GM18508 (cell line): ENCODE data around the gene MGMT.
A peak's percentile ranks its signal among the peaks of the same experiment; 100 is the strongest.

Source experiments
- ATAC-seq: cut with Tn5 transposase; IDR thresholded peaks from one replicate; pipeline ENCODE4 v1.9.1; 2021; ENCODE audit warnings: moderate number of reproducible peaks; ENCODE audit not compliant: insufficient read depth, unreplicated experiment

The MGMT gene

GRCh38 chr10:129449893-129450292 is 17.1 kb upstream of the MGMT start:
- ATAC-seq = no peak

- ATAC-seq = no peak
Measured at GRCh38 chr10:129450391-129450790, 16.6 kb upstream of the MGMT start.

GRCh38 chr10:129455625-129456024 is 11.4 kb upstream of the MGMT start:
- no peak for ATAC-seq

DNA sequence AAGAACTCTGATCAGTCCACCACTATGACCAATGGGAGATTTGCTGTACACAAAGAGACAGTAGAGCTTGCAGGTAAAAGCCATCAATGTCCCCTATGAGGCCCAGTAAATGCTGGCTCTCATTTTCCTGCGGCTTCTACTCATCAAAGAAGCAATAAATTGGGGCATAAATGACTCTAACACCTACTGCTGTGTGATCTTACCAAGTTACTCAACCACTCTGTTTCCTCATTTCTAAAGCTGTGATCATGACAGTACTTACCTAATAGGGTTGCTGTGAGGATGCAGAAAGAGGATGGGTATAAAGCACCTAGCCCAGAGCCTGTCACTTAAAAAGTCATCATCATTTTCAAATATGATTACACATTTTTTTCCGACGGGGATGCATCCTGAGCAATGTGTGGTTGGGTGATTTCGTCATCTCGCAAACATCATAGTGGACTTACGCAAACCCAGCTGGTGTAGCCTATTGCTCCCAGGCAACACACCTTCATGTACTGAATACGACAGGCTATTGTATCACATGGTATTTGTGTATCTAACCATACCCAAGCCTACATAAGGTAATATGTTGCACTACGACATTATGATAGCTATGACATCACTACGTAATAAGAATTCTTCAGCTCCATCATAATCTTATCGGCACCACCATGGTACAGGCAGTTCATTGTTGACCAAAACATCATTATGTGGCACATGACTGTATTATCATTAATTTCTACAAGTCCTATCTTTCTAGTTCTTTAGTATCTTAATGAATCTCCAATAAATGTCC is 7.1 kb upstream of the MGMT start:
- no peak for ATAC-seq

DNA sequence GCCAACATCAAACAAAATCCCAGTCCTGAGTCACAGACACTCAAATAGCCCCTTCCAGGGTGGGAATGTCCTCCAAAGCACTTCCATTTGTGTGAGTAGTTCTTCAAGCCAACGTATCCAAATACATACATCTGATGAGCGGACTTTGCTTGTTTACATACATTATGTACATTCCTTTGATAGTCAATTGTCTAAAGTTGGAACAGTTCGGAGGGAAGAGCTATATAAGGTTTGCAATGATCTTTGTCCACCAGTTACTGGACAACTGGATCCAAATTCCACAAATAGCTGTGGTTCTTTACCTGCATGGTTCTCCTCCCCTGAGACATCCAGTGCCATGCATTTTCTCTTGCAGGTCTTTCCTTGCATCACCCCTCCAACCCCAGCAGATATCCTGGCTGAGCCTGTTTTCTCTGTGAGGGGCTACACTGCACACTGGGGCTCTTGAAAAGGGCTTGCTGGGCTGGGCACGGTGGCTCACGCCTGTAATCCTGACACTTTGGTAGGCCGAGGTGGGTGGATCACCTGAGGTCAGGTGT is 4.7 kb upstream of the MGMT start:
- ATAC-seq = no peak

DNA sequence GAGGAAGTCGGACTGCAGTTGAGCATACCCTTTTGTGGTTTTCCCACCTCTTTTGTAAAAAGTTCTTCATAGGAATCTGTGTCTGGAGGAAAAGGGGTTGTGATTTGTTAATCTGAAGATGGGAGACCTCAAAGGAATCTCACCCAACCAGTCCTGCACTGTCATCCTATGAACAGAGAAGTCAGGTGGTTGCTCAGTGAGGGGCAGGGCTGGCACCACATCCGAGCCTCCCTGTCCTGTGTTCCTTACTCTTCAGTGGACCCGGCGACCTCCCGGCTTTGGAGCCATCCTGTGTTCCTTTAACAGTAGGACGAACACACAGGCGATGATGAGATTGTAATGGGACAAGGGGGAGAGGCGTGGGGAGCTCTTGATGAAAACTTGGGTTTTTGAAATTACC is 2.8 kb upstream of the MGMT start:
- ATAC-seq = no peak

- ATAC-seq = no peak
Measured at GRCh38 chr10:129465796-129466702, 992 bp upstream of the MGMT start.

GRCh38 chr10:129467359-129468064 is 471 bp downstream of the MGMT start:
- ATAC-seq = peak; percentile 29

- no peak for ATAC-seq
Measured at GRCh38 chr10:129468187-129468586, 1.1 kb downstream of the MGMT start.

DNA sequence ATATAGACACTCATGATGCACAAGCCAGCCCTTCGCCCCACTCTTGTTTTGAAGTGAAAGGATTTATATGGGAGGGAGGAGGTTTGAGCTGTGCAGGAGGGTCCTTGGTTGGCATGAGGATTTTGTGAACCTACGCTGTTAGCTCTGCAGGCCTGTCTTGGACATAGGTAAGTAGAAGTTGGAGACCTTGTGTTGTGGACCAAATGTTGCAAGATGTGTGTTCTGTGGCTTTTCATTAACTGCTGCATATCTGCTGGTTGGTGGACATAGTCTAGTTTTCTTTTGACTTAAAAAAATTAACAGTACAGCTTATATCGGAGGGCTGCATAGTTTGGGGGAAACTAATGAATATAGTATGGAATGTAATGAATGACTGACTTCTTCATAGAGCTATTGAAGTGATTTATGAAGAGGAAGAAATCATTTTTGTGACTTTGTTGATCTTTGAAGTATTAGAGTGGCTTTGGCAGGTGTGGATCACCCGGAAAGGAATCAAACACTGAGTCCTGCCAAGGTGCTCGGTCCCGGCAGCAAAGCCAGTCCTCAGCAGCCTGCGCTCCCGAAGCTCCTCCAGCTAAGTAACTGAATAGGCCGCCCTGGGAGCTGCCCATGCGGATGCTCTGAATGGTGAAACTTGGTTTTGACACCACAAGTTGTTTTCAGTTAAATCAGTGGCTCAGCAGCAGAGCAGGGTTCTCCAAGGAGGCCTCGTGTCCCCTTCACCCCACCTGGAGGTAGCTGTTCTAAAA is 3.2 kb downstream of the MGMT start:
- no peak for ATAC-seq

DNA sequence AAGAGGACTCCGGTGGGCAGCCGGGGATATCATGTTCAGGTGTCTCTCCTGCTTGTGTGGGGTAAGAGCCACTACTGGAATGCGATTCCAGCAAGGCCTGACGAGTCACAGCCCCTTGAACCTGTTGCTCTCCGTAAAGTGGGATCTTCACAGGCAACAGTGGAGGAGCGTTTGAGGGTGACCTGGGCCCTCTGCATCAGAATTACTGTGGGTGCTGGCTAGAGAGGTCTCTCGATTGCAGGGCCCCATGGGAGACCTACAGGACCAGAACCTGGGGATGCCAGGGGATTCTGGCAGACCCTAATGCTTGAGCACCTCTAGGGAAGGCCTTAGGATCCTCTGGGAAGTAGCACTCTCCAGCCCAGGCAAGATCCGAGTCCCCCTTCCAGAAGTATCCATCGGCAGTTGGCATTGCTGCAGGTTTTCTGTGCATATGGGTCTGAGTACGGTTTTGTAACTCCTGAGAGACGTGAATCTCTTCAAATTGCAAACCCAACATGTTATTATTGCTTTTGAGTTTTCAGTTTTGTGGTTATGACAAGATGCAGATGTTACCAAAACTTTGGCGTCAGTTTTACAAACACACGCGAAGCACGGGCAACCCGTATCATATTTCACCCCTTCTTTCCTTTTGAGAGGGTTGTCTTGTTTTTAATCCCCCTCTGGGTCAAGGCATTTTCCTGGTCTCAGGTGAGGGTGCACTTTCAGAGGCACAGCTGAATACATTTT is 4.6 kb downstream of the MGMT start:
- ATAC-seq = no peak

DNA sequence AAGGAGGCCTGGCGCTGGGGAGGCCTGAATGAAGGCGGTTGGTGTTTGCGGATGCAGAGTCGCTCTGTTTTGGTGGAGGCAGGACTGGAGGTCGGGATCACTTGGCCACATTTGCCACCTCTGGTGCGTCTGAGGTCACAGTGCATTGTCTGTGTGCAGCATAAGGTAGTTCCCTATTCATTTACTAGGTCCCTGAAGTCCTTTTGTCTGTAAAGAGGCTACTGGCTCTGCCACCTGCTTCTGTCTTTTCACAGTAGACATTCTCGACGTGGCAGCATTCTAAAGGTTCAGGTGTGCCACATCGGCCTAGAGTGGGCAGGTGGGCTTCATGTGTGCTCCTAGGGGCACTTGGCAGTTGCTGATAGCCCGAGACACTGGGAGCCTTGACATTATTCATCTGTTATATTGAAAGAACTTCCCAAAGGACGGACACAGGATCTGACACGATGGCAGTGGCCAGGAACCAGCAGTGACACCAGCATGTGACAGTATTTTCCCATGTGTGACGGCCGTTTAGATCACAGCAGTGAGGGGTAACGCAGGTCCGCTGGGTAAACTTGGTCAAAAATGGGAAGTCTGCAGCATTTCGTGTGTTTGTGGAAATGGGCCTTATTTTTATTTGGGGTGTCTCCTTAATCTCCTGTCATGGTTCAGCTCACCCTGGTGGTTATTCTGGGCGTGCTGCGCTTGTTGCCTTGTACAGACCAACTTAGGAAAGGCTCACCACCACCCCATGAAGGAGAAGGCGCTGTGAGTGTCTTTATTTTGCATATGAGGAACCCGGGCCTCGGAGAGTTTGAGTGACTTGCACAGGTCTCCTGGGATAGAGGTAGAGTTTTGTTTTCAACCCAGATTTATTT is 5.9 kb downstream of the MGMT start:
- ATAC-seq = no peak

DNA sequence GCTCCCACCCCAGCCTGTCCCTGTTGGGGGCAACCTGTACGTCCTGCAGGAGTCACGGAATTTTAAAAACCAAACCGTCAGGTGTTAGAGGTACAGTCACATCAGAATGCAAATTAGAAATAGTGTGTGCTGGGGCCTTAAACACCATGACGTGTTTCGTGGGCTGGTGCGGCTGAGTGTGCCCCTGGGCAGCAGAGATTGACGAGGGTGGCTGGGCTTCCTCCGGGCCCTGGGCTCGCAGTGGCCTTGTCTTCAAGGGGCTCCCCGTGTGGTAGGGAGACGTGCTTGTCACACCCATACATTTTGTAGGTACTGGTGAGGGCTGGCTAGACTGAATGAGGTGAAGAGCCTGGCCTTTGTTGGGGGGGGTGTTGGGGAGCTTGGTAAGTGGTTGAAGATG is 7.6 kb downstream of the MGMT start:
- no peak for ATAC-seq

GRCh38 chr10:129476431-129476830 is 9.4 kb downstream of the MGMT start:
- no peak for ATAC-seq

DNA sequence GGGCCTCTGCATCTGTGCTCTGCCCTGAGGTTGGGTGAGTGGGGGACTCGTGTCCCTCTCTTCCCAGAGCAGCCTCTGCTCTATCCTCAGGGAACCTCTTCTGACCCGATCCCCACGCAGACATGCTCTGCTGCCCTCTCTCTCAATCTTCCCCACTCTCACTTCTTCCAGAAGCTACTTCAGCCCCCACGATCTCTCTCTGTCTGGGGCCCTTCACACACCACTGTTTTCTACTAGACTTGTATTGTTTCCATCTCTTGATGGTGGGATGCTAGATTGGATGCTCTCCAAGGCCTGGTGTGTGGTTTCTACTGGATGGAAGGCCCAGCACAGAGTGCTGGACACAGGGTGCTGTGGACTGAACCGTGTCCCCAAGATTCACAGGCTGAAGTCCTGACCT is 10.0 kb downstream of the MGMT start:
- no peak for ATAC-seq

DNA sequence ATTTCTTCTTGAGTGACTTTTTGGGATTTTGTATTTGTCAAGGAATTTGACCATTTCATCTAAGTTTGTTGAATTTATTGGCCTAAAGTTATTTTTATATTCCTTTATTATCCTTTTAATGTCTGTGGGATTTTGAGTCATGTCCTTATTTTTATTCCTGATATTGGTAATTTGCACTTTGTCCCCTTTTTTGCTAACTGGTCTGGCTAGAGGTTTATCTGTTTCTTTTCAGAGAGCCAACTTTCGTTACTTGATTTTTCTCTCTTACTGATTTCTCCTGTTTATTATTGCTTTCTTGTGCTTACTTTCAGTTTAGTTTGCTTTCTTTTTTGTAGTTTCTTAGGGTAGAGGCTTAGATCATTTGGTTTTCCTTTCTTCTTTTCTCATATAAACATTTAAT is 14.6 kb downstream of the MGMT start:
- ATAC-seq = no peak

- no peak for ATAC-seq
Measured at GRCh38 chr10:129483430-129484010, 16.5 kb downstream of the MGMT start.

DNA sequence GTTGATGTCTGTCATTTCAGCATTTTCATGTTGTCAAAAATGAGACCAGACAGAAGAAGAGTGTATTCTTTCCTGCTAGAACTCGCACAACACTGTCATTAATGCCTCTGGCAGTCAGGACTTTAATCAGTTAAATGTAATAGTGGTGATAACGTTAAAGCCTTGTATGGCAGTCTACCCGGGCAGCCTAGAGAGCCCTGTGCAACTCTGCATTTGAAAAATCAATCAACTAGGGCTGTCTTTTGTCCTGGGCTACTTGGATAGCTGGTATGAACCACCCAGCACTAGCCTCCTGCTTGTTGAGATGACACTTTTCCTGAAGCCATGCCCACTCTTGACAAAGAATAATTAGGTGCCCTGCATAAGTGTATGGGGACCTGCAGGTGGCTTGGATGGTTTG is 19.8 kb downstream of the MGMT start:
- ATAC-seq = no peak
